GM19455 (cell line): ENCODE measurements around the gene TWF2.
"Not testable (repeated sequence)": the region's sequence is repeated elsewhere in the genome, so short reads cannot be mapped to it uniquely, and the experiment has no call there.

ENCODE experiments used
- ATAC-seq: cut with Tn5 transposase; IDR thresholded peaks from one replicate; pipeline ENCODE4 v1.9.1; 2021; ENCODE audit not compliant: unreplicated experiment

Gene TWF2

DNA sequence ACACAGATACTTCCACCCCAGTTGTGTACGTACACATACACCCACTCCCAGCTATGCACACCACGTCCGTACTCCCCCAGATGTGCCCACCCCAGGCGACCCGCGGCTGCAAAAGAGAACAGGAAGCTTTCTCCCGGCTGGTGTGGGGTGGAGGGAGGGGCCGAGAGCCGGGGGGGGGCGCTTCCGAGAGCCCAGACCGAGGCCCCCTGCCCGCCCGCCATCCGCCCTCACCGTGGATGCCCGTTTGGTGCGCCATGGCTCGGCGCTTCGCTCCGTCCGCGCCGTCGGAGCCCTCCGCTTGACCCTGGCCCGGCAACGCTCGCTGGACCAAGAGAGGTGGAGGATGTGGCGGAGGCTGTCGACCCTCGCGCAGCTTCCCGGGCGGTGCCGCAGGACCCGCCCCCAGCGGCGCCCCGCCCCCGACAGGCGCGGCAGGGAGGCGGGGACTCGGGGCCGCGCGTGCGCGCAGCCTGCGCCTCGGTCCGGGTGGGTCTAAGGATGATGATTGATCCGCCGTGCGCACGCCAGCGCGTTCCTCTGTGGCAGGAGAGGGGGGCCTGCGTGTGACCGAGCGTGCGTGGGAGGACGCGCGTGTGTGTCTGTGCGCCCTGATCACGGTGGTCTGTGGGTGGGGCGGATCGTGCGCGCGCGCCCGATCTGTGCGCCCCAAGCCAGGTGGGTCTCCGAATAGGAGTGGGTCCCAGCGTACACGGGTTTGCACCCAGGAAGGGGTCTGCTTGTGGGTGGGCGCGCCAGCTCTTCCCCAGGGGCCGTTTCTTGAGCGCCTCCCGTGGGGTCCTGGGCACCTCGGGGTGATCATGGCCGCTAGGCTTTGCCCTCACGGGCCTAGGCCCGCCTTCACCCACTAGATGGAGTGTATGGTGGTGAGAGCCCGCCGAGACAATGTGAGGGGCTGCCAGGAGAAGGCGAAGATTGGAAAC is at the start of gene TWF2:
TWF2 (minus strand) TSS at position 398 of the 941 bp plus-strand sequence; CDS start at position 256, 142 bp downstream.
- ATAC-seq: peak; percentile 71

DNA sequence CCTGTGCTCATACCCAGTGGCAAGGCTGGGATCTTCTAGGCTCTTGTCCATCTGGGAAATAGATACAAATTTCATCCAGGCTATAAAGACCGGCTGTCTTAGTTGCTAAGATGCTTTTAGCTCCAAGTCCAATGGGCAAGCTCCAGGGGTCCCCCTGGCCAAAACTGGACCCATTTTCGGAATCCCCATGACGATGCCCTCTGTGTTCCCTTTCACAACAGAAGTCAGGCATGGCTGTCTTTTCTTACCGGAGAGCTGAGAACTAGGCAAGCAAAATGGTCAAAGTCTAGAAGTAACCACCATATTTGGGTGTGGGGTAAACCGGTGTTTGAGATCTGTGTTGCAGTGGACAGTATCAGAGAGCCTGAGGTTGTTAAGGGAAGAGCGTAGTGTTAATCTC is 49.7 kb upstream of the TWF2 start:
- ATAC-seq: no peak

DNA sequence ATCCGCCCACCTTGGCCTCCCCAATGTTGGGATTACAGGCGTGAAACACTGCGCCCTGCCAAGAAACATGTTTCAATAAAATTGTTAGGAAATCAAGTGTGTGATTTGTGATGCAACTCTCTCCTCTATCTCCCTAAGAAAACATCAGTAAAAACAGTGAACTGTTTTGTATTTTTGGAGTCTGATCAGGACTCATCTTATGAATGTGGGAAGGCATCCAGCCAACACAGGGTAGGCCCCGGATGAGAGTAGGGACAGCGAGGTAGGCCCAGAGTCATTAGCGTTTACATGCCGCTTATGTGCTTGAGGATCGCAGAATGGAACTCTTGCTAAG is 47.8 kb upstream of the TWF2 start:
- no peak for ATAC-seq

DNA sequence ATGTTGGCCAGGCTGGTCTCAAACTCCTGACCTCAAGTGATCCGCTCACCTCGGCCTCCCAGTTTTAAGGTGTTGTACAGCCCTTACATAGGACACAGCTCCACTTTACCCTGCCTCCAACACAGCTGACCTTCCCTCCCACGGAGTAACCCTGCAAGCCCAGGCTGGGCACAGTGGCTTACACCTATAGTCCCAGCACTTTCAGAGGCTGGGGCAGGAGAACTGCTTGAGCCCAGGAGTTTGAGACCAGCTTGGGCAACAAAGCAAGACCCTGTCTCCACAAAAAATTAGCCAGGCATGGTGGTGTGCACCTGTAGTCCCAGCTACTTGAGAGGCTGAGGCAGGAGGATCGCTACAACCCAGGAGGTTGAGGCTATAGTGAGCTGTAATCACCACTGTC is 45.1 kb upstream of the TWF2 start:
- ATAC-seq: not testable (repeated sequence)

DNA sequence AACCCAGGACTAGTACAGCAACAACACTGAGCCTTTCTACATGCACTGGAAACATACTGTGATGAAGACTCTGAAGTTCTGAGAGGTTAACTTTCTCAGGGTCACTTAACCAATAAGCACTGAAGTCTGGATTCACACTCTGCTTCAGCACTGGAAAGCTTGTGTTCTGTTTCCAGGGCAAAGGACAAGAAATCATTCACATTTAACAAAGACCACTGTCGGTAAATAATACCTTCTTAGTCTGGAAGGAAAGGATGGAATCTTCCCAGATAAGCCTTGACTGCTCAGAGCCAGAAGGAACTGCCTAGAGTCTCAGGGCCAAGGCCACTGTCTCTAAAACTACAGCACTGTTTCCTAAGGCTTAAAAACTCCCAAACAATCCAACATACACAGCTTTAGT is 44.3 kb upstream of the TWF2 start:
- no peak for ATAC-seq

DNA sequence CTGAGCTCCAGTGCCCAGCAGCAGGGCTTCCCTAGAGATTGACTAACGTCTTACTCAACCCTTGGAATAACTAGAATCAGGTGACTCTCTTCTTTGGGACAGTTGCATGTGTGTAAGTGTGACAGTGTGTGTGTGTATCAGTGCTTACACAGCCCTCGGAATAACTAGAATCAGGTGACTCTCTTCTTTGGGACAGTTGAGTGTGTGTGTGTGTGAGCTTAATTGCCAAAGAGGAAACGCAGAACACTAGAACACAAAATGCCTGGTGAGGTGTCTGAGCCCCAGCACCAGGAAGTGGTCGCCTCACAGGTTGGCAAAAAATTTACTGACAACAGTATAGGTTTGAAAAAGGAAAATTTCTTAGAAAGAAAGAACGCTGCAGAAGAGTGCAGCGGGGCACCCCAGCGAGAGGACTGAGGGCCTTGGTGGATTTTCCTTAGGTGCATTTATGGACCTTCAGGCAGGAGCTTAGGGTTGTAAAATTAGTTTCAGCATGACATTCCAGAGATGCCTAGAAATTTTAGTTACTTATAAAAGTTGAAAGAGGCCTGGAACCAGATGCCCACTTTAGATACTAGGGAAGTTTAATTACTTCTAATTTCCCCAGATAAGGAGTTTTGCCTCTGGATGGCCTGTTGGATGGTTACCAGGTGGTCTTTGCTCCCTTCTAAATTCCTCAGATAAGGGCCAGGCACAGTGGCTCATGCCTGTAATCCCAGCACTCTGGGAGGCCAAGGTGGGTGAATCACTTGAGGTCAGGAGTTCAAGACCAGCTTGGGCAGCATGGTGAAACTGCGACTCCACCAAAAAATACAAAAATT is 43.2 kb upstream of the TWF2 start:
- no peak for ATAC-seq

DNA sequence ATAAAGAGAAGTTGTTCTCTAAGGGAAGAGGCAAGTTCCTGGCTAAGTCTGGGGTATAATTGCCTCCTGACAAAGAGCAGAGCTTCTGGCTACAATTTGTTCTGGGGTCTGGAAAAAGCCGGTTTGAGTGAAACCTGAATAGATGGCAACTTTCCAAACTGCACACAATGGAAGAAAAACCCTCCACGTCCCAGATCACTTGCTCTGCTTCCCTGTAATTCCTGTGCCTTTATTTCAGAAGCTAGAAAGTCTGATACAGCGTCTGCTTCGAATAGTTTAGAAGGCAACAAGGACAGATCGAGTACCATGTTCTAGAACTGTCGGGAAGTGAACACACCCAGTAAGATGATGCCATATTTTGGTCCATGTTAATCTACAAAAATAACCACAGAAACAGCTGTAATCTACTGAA is 41.1 kb upstream of the TWF2 start:
- no peak for ATAC-seq

DNA sequence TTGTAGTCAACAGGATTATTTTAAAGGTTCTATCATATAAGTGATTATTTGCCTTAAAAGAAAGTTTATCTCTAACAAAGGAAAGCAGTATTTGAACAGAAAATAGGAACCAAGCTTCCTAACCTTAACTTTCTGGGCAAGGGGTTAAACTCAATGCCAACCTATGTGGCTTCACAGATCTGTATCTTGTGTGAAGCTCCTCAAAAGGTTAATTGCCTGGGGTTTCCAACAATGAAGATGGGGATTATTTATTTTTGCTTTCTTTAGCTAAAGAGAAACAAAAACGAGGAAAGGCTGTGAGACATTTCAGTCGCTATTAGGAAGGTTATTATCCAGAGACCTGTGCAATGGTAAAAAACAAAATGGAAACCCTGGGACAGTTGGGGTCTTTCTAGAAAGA is 40.6 kb upstream of the TWF2 start:
- no peak for ATAC-seq

DNA sequence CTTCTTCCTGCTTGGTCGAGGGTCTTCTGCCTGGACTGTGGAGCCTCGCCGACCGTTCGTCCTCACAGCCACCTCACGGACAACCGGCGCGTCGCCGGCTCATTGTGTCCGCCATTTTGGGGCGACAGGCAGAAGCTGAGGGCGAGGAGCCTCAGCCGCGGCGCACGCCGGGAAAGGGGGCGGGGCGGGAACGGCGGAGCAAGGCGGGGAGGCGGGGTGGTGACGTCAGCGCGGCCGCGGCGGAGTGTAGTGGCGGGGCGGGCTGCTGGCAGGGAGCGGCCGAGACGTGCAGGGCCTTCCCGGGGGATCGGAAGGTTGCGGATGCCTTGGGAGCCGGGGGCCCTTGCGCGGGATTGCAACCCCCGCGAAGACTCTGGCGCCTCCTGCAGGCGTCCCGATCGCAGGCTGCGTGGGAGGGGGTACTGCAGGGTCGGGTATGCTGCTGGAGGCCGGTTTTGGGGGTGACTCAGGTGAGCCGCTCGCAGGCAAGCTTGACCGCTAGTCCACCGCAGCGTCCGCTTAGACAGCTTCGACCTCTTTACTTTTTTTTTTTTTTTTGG is 39.6 kb upstream of the TWF2 start, which contains the start of gene WDR82:
WDR82 (minus strand) TSS at position 140 of the 560 bp plus-strand sequence. CDS start 288 bp downstream, outside the sequence.
- ATAC-seq: peak; percentile 78

DNA sequence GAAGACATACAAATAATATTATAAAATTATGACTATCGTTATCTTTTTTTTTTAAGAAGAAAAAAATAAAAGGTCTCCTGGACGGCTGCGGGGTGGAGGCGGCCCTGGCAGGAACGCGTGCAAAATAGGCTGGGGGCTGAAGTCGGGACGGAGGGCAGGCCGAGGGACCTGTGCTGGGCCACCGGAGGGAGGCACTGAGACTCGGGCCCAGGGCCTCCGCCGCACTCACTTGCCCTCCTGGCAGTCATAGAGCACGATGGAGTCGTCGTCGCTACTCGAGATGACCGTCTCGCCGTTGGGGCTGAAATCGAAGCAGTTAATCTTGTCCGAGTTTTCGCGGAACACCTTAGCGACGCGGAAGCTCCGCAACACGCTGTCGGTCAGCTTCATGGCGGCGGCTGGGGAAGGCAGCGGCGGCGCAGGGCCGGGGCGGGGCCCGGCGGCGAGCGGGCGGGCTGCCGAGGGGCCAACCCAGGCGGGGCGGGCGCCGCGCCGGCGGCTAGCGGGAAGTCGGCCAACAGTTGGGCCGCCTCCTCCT is 39.1 kb upstream of the TWF2 start:
- peak; percentile 51 for ATAC-seq

DNA sequence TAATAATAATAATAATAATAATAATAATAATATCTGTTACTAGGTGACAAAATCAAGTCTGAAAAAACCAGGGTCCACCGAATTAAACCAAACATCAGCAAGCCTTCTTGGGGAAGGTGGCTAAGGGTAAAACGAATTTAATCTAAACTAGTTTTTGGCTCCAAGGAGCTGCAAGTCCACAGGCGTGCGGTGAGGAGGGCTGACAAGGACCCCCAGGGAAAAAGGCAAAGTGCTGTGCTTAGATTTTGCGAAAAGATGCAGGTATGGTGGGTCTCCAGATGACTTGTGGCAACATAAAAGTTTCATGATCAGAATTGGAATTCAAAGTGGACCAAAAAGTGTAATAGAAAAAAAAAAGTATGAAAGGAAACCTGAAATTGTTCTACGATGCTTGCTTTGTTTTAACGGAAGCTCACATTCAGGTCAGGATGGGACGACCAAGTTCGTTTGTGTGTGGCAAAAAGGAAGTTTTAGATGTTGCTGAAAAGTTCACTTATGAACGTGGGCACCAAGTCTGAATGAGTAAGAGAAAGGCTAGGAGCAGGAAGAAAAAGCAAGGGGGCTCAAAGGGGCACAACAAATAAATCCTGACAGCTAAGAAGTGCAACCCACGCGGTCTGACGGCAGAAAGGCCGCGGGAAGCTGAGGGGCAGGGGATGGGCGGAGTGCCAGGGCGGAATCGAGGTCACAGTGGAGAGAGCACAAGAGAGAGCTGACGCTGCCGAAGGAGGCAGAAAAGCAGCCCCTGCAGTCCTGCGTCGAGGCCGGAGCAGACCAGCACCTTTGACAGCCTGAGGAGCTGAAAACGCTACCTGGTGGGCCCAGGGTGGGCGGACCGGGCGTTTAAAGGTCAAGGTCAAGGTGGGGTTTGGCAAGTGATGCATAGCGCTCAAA is 38.4 kb upstream of the TWF2 start:
- ATAC-seq: no peak

DNA sequence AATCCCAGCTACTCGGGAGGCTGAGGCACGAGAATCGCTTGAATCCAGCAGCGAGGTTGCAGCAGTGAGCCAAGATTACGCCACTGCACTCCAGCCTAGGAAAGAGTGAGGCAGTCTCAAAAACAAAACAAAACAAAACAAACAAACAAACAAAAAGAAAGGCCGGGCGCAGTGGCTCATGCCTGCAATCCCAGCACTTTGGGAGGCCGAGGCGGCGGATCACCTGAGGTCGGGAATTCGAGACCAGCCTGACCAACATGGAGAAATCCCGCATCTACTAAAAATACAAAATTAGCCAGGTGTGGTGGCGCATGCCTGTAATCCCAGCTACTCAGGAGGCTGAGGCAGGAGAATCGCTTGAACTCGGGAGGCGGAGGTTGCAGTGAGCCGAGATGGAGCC is 35.8 kb upstream of the TWF2 start:
- ATAC-seq: not testable (repeated sequence)

DNA sequence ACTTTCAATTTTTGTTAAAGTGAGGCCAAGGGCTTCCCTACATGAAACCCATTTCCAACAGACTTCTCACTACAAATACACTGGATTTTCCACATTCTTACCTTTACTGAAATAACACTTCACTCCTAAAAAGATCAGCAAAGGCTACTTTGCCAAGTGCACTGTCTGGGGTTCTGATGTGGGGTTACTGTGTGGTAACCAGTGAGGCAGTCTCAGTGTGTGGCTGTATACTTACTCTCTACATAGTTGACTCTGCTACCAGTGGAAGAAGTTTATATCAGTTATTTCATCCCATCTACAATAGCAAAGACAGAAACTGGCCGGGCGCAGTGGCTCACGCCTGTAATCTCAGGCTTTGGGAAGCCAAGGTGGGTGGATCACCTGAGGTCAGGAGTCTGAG is 33.9 kb upstream of the TWF2 start:
- no peak for ATAC-seq

DNA sequence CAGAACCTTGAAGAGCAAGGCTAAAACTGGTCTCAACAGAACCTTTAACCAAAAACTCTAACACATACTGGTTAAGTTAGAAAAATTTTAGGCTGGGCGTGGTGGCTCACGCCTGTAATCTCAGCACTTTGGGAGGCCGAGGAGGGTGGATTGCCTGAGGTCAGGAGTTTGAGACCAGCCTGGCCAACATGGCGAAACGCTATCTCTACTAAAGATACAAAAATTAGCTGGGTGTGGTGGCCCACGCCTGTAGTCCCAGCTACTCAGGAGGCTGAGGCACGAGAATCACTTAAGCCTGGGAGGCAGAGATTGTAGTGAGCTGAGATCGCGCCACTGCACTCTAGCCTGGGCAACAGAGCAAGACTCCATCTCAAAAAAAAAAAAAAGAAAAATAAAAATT is 33.2 kb upstream of the TWF2 start:
- ATAC-seq: not testable (repeated sequence)

DNA sequence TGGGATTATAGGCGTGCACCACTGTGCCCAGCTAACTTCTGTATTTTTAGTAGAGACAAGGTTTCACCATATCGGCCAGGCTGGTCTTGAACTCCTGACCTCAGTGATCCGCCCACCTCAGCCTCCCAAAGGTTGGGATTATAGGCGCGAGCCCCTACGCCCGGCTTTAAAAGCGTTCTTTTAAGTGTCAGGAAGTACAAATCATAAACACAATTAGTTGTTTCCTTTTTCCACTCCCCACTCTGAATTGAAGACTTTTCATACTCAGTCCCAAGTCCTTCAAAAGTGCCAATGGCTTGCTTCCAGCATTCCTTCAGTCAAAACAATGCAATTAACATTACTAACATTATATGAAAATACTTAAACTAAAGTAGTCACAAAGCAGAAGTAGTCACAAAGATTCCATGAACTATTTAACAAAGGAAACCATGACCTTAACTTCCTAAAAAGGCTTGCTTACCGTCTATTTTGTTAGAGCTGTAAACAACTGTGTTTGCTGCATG is 31.3 kb upstream of the TWF2 start:
- no peak for ATAC-seq

DNA sequence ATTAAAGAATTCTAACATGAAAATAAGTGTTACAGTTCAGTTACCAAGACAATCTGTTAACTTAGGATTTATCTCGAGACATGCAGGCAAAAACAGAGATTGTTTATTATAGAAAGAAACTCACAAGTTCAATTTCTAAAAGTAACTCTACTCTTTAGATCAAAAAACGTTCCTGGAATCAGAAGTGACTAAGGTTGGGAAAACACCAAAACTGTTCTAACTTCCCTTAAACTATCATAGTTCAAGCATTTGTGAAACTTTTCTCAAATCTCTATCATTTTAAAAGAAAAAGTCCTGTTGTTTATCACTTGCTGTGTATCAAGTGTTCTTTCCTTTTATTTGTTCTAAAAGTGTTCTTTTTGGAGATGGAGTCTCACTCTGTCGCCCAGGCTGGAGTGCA is 30.8 kb upstream of the TWF2 start:
- ATAC-seq: no peak

DNA sequence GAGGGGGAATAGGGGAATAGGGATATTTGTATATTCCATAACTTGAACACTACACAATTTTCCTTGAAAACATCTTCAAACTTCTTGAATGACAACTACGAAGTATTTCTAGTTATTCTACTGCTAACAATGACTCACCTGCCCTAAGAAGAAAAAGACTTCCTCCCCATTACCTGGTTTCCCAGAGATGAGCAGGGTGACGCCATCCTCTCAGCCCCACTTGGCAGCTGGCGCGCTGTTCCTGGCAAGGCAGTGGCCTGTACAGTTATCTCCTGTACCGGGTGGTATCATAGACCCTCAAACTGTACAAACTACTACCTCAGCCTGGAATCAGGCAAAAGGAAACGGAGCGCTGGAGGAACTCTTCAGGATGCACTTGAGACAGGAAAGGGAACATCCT is 29.1 kb upstream of the TWF2 start:
- ATAC-seq: no peak

DNA sequence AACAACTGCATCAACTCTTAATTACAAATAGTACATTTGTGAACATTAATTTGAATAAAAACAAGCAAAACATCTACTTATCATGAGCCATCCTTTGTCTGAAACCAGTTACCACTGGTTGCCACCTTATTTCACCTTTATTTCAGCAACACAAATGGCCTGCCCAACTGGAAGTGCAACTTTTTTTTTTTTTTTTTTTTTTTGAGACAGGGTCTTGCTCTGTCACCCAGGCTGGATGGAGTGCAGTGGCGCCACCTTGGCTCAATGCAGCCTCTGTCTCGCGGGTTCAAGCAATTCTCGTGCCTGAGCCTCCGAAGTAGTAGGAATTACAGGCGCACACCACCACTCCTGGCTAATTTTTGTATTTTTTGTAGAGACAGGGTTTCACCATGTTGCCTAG is 26.4 kb upstream of the TWF2 start:
- ATAC-seq: no peak

DNA sequence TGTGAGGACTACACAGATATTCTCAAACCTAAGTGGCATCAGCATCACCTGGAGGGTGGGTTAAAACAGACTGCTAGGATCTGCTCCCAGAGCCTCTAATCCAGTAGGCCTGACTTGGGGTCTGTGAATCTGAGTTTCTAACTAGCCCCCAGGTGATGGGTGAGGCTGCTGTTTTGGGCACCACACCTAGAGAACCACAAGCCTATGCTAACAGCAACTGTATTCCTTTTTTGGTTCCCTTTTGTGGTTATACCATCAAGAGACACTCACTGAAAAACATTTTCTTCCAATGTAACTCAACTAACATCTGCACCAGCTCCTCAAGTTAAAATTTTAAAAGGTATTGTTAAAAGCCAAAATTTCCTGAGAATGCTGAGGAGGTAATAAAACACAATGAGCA is 23.5 kb upstream of the TWF2 start:
- ATAC-seq: no peak

DNA sequence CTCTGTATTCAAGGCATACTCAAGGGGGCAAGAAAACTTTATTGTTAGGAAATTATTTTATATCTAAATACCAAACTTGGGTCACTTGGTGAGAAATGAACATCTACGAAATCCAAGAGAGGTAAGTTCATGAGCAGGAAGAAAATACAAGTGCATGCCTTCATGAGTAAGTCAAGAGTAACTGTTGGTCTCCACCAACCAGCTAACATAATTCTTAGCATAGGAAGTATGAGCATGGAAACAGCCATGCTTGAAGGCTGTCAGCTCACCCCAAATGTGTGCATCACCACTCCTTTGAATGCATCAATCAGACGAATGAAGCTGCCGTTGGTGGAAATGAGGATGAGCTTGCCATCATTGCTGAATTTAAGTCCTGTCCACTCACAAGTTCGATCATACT is 20.5 kb upstream of the TWF2 start:
- ATAC-seq: no peak
